Body of pancreas (tissue), 4 donors: ENCODE results near the gene STYXL2.

Experiments
- CTCF ChIP-seq, 7 experiments: fragments of 450-650 bp in 4 of 7; fragments of 200-600 bp in 3 of 7; sonication (generic) in 3 of 7; IDR thresholded peaks; one replicate each; pipeline ENCODE4 v1.5.1; 2016 to 2019; ENCODE audit warnings: antibody characterized with exemption in 7 of 7
- POLR2A ChIP-seq, 3 donors: fragments of 450-650 bp; IDR thresholded peaks; one replicate each; pipeline ENCODE4 v1.6.1; 2016; ENCODE audit warnings: antibody characterized with exemption in 3 of 3, mild to moderate bottlenecking in 2 of 3

GRCh38 chr1:167083871-167084270 lies 10.0 kb upstream of the STYXL2 start:
- TF ChIP-seq CTCF (IDR thresholded peaks at IDR 0.05), result no peak
- TF ChIP-seq POLR2A (IDR thresholded peaks at IDR 0.05), result no peak
